HepG2 (cell line): ENCODE data around the gene NUP214. TPM values are rescaled to one million over a fixed set of nuclear protein-coding genes. Genes with fewer than 3 reads are reported as not detected.
A peak's percentile ranks its signal among the peaks of the same experiment; 100 is the strongest.

Experiments used
- FOXO4 ChIP-seq: sonication (generic); formaldehyde crosslinking; conservative IDR thresholded peaks from 2 replicates; pipeline ENCODE4 v1.8.1; 2023; ENCODE audit warnings: missing genetic modification reagents
- ZFP36 ChIP-seq: fragments of 150-350 bp; IDR thresholded peaks from 2 replicates; pipeline ENCODE4 v1.6.1; 2018; ENCODE audit warnings: borderline replicate concordance, low read length, low read depth; ENCODE audit not compliant: partially characterized antibody
- ZNF343 ChIP-seq: sonication (generic); formaldehyde crosslinking; IDR thresholded peaks from 2 replicates; pipeline ENCODE4 v1.4.0; 2020; ENCODE audit warnings: mild to moderate bottlenecking, missing genetic modification reagents
- ZNF737 ChIP-seq: sonication (generic); formaldehyde crosslinking; IDR thresholded peaks from 2 replicates; pipeline ENCODE4 v1.5.0; 2020; ENCODE audit warnings: missing genetic modification reagents, mild to moderate bottlenecking, borderline replicate concordance
- polyA plus RNA-seq, 8 experiments: library from polyadenylated mRNA; depleted of rRNA in 3 of 8; stranded (reverse) in 7 of 8; unstranded in 1 of 8; fragments of >200 nt; fragmentation: Illumina TruSeq in 4 of 8; extraction: Trizol in 4 of 8; gene quantifications; 2 replicates each; pipeline versions ENCODE4 v1.2.1 to v1.2.3, GENCODE V29; 2011 to 2016; ENCODE audit warnings: low read depth in 4 of 8, missing spikeins in 1 of 8, mixed read lengths in 1 of 8; ENCODE audit not compliant: insufficient read depth in 1 of 8
- total RNA-seq, 5 experiments: library from RNA; depleted of rRNA; stranded (reverse); fragments of >200 nt; fragmentation: Illumina TruSeq; extraction: Trizol; gene quantifications; 2 replicates each; pipeline ENCODE4 v1.2.3, GENCODE V29; 2016; ENCODE audit warnings: low read depth in 1 of 5
- TF ChIP-seq, protein P1 (sequence below): sonication (generic); formaldehyde crosslinking; IDR thresholded peaks from 2 replicates; pipeline ENCODE4 v1.5.1; 2020; ENCODE audit warnings: mild to moderate bottlenecking, missing genetic modification reagents, borderline replicate concordance
- TF ChIP-seq, protein P2 (sequence below): sonication (generic); formaldehyde crosslinking; IDR thresholded peaks from 2 replicates; pipeline ENCODE4 v1.4.0; 2020; ENCODE audit warnings: missing genetic modification reagents; ENCODE audit errors: not compliant biosample characterization
- TF ChIP-seq, protein P3 (sequence below): sonication (generic); formaldehyde crosslinking; IDR thresholded peaks from 2 replicates; pipeline ENCODE4 v1.4.0; 2020; ENCODE audit warnings: missing genetic modification reagents

Gene NUP214
- total and polyA plus RNA-seq, 2 of the 13 experiments (the other 11 are each of a cell fraction or from before 2014, with no cell fraction given), result 8.4 to 16.0 TPM

GRCh38 chr9:131078427-131079366 is 46.7 kb upstream of the NUP214 start (continued):
- TF ChIP-seq, protein P1, sequence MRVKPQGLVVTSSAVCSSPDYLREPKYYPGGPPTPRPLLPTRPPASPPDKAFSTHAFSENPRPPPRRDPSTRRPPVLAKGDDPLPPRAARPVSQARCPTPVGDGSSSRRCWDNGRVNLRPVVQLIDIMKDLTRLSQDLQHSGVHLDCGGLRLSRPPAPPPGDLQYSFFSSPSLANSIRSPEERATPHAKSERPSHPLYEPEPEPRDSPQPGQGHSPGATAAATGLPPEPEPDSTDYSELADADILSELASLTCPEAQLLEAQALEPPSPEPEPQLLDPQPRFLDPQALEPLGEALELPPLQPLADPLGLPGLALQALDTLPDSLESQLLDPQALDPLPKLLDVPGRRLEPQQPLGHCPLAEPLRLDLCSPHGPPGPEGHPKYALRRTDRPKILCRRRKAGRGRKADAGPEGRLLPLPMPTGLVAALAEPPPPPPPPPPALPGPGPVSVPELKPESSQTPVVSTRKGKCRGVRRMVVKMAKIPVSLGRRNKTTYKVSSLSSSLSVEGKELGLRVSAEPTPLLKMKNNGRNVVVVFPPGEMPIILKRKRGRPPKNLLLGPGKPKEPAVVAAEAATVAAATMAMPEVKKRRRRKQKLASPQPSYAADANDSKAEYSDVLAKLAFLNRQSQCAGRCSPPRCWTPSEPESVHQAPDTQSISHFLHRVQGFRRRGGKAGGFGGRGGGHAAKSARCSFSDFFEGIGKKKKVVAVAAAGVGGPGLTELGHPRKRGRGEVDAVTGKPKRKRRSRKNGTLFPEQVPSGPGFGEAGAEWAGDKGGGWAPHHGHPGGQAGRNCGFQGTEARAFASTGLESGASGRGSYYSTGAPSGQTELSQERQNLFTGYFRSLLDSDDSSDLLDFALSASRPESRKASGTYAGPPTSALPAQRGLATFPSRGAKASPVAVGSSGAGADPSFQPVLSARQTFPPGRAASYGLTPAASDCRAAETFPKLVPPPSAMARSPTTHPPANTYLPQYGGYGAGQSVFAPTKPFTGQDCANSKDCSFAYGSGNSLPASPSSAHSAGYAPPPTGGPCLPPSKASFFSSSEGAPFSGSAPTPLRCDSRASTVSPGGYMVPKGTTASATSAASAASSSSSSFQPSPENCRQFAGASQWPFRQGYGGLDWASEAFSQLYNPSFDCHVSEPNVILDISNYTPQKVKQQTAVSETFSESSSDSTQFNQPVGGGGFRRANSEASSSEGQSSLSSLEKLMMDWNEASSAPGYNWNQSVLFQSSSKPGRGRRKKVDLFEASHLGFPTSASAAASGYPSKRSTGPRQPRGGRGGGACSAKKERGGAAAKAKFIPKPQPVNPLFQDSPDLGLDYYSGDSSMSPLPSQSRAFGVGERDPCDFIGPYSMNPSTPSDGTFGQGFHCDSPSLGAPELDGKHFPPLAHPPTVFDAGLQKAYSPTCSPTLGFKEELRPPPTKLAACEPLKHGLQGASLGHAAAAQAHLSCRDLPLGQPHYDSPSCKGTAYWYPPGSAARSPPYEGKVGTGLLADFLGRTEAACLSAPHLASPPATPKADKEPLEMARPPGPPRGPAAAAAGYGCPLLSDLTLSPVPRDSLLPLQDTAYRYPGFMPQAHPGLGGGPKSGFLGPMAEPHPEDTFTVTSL (CRISPR knock-in tag), result 0 out of 2 replicates have a peak, but pooled peaks have one; percentile 31
- TF ChIP-seq ZNF737 (CRISPR knock-in tag) (no peak), FOXO4 (CRISPR knock-in tag) (no peak), ZNF343 (CRISPR knock-in tag) (no peak), ZFP36 (no peak)
- TF ChIP-seq, protein P2, sequence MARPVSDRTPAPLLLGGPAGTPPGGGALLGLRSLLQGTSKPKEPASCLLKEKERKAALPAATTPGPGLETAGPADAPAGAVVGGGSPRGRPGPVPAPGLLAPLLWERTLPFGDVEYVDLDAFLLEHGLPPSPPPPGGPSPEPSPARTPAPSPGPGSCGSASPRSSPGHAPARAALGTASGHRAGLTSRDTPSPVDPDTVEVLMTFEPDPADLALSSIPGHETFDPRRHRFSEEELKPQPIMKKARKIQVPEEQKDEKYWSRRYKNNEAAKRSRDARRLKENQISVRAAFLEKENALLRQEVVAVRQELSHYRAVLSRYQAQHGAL, result no peak
- TF ChIP-seq, protein P3, sequence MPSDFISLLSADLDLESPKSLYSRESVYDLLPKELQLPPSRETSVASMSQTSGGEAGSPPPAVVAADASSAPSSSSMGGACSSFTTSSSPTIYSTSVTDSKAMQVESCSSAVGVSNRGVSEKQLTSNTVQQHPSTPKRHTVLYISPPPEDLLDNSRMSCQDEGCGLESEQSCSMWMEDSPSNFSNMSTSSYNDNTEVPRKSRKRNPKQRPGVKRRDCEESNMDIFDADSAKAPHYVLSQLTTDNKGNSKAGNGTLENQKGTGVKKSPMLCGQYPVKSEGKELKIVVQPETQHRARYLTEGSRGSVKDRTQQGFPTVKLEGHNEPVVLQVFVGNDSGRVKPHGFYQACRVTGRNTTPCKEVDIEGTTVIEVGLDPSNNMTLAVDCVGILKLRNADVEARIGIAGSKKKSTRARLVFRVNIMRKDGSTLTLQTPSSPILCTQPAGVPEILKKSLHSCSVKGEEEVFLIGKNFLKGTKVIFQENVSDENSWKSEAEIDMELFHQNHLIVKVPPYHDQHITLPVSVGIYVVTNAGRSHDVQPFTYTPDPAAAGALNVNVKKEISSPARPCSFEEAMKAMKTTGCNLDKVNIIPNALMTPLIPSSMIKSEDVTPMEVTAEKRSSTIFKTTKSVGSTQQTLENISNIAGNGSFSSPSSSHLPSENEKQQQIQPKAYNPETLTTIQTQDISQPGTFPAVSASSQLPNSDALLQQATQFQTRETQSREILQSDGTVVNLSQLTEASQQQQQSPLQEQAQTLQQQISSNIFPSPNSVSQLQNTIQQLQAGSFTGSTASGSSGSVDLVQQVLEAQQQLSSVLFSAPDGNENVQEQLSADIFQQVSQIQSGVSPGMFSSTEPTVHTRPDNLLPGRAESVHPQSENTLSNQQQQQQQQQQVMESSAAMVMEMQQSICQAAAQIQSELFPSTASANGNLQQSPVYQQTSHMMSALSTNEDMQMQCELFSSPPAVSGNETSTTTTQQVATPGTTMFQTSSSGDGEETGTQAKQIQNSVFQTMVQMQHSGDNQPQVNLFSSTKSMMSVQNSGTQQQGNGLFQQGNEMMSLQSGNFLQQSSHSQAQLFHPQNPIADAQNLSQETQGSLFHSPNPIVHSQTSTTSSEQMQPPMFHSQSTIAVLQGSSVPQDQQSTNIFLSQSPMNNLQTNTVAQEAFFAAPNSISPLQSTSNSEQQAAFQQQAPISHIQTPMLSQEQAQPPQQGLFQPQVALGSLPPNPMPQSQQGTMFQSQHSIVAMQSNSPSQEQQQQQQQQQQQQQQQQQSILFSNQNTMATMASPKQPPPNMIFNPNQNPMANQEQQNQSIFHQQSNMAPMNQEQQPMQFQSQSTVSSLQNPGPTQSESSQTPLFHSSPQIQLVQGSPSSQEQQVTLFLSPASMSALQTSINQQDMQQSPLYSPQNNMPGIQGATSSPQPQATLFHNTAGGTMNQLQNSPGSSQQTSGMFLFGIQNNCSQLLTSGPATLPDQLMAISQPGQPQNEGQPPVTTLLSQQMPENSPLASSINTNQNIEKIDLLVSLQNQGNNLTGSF (CRISPR knock-in tag), result no peak
